GM23248 (cell line): Measurements from ENCODE around the gene MEGF9.

Experiments
- EZH2 ChIP-seq: fragments of 200-600 bp; sonication (generic); IDR thresholded peaks from 2 replicates; pipeline ENCODE4 v1.6.1; 2018; ENCODE audit warnings: antibody characterized with exemption, mild to moderate bottlenecking; ENCODE audit not compliant: insufficient read depth, poor library complexity, severe bottlenecking
- EZH2phosphoT487 ChIP-seq: fragments of 200-600 bp; sonication (generic); IDR thresholded peaks from 2 replicates; pipeline ENCODE4 v1.6.1; 2018; ENCODE audit warnings: antibody characterized with exemption, moderate library complexity, mild to moderate bottlenecking, low read depth; ENCODE audit not compliant: insufficient read depth

DNA sequence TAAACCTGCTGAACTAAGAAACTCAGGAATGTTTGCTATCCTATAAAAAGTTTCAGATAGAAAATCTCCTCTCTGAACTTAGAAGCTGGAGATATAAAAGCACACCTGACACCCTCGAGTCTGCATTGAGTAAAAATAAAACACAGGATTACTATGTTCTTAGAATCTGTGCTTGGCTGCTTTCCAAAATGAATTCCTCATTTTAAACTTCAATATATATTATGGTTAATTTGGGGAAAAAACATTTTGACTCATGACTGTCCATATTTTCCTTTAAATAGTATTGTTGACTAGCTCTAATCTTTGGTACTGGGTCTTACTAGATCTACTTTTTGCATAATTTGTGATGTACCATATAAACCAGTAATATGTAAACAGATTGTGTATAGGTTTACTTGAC lies 42.3 kb upstream of the MEGF9 start:
- TF ChIP-seq EZH2phosphoT487 (no peak), EZH2 (no peak)
